Bronchial epithelial cell (primary cell): ENCODE data around the gene UBA7. TPM values are rescaled to one million over a fixed set of nuclear protein-coding genes. Genes with fewer than 3 reads are reported as not detected.
"Not testable (repeated sequence)": the region's sequence is repeated elsewhere in the genome, so short reads cannot be mapped to it uniquely, and the experiment has no call there.

Source experiments
- DNase-seq: peaks from one replicate; pipeline ENCODE4 v3.0.0-alpha.2; 2010; ENCODE audit warnings: low read depth
- FAIRE-seq: peaks from 2 replicates; lab custom pipeline; 2011; peaks lifted over from hg19 to GRCh38; lab: Jason Lieb, UNC
- H3K27me3 ChIP-seq: 2 replicates; pipeline ENCODE4 v1.5.1; 2011; ENCODE audit warnings: low read length; ENCODE audit not compliant: control insufficient read depth, insufficient read depth
- H3K36me3 ChIP-seq: 2 replicates; pipeline ENCODE4 v1.5.1; 2011; ENCODE audit warnings: low read length; ENCODE audit not compliant: control insufficient read depth, insufficient read depth
- H3K4me3 ChIP-seq: 2 replicates; pipeline ENCODE4 v1.5.1; 2011; ENCODE audit warnings: mild to moderate bottlenecking, low read depth, low read length, control low read depth
- CTCF ChIP-seq: IDR thresholded peaks from 2 replicates; pipeline ENCODE4 v1.5.1; 2011; ENCODE audit warnings: mild to moderate bottlenecking, moderate library complexity, low read length, control low read depth, inconsistent platforms; ENCODE audit not compliant: insufficient read depth, severe bottlenecking
- total RNA-seq: library from RNA; depleted of rRNA; stranded (reverse); fragments of >200 nt; gene quantifications from 2 replicates; pipeline ENCODE4 v1.2.1, GENCODE V29; 2014

UBA7 gene
- total RNA-seq, 1 donor from 2014 or later = 0.53 TPM

GRCh38 chr3:49840388-49840787 lies 26.6 kb upstream of the UBA7 start:
- no peaks in the 10 kb centered on the region for H3K36me3 ChIP-seq
- no peak for TF ChIP-seq CTCF
- no peak for FAIRE-seq
- H3K27me3 ChIP-seq = no peaks in the 10 kb centered on the region
- no peak overlapping the region for H3K4me3 ChIP-seq
- no peak for DNase-seq

GRCh38 chr3:49839193-49839809 lies 25.5 kb upstream of the UBA7 start:
- no peak for FAIRE-seq
- no peaks in the 10 kb centered on the region for H3K36me3 ChIP-seq

GRCh38 chr3:49831341-49831740 lies 17.6 kb upstream of the UBA7 start:
- H3K27me3 ChIP-seq = no peaks in the 10 kb centered on the region

More at GRCh38 chr3:49839193-49839809, 25.5 kb upstream of the UBA7 start:
- peak; percentile 84 for TF ChIP-seq CTCF
- Histone ChIP-seq H3K27me3 (no peaks in the 10 kb centered on the region), H3K4me3 (no peak overlapping the region)
- DNase-seq = peak; percentile 63

GRCh38 chr3:49826016-49826415 lies 12.3 kb upstream of the UBA7 start:
- DNase-seq = no peak
- no peak overlapping the region for H3K4me3 ChIP-seq
- H3K27me3 ChIP-seq = no peaks in the 10 kb centered on the region
- H3K36me3 ChIP-seq = no peaks in the 10 kb centered on the region
- FAIRE-seq = no peak
- TF ChIP-seq CTCF = no peak

More at GRCh38 chr3:49831341-49831740, 17.6 kb upstream of the UBA7 start:
- Histone ChIP-seq H3K36me3 (no peaks in the 10 kb centered on the region), H3K4me3 (no peak overlapping the region)
- DNase-seq = no peak
- no peak for FAIRE-seq
- TF ChIP-seq CTCF = no peak

DNA sequence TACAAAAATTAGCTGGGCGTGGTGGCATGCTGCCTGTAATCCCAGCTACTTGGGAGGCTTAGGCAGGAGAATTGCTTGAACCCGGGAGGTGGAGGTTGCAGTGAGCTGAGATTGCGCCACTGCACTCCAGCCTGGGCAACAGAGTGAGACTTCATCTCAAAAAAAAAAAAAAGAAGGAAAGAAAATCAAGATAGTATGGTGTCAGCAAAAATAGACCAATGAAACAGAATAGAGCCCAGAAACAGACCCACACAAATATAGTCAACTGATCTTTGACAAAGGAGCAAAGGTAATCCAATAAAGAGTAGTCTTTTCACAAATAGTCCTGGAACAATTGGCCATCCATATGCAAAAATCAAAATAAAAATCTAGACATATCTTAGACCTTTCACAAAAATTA lies 9.4 kb upstream of the UBA7 start:
- H3K36me3 ChIP-seq, H3K4me3 ChIP-seq, DNase-seq, FAIRE-seq, H3K27me3 ChIP-seq: not testable (repeated sequence)

DNA sequence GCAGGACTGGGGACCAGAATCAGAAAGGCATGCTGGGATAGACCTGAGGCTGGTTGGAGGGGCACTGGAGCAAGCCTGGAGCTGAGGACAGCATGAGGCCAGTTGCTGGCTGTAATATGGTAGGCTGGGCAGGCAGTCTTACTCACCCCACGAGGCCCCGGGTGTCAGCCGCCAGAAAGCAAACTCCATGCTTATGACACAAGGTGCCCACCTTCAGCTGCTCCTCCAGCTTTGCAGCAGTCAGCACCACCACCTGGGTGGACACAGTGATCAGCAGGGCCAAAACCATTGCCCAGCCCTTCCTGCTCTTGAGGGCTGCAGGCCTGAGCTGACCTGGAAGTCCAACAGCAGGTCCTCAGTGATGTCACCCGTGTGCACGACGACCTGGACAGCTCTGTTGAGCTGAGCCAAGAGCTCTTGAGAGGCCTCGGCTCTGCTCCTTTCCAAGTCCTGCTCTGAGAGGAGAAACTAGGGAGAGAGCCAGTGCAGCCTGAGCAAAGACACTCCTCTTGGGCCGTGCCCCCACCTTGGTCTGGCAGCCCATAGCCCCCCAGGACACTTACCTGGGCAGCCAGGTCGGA lies 747 bp downstream of the UBA7 start:
- DNase-seq (no peak), FAIRE-seq (no peak)
- H3K36me3 ChIP-seq = no peaks in the 10 kb centered on the region
- peak overlapping the region; percentile 27 for H3K4me3 ChIP-seq
- no peak for TF ChIP-seq CTCF
- no peaks in the 10 kb centered on the region for H3K27me3 ChIP-seq
